ENCODE measurements around the gene TBC1D1. TPM values are rescaled to one million over a fixed set of nuclear protein-coding genes. Genes with fewer than 3 reads are reported as not detected.

The TBC1D1 gene
- total and polyA plus RNA-seq, 2 of the 8 experiments (the other 6 are each of a cell fraction or from before 2014, with no cell fraction given), result 96.9 to 162 TPM

DNA sequence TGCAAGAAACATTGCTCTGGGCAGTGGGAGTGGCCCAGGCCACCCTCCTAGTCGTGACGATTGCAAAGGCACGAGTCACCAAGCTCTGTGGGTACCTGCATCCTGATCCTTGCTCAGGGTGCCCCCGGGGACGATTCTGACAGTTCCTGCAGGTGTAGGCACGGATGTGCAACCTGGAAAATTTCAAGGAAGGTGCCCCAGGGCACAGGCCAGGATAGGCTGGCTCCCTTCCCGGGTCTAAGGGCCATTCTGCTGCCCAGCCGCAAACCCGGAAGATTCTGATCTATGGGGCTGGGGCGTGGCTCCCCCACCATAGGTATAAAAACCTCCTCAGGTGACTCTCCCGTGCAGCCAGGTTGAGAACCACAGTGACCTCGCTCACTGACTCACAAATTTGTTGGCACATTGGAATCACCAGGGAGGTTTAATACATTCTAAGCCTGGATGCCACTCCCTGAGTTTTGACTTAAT lies 297.8 kb downstream of the TBC1D1 start (continued):
- TF ChIP-seq CHD2 (IDR thresholded peaks at IDR 0.05; ENCODE audit: low read length) (no peak), YY1 (IDR thresholded peaks at IDR 0.05; ENCODE audit: low read depth, low read length) (no peak), KDM1A (IDR thresholded peaks at IDR 0.05; ENCODE audit: borderline replicate concordance, low read length) (no peak), POLR2AphosphoS5 (IDR thresholded peaks at IDR 0.05; ENCODE audit: low read depth, low read length) (no peak)

Other genes with a start within 250 kb of the TBC1D1 start
- 13.7 and 14.1 TPM in 2 replicates for gene RELL1, start 204.7 kb upstream of the TBC1D1 start, total RNA-seq (2021; fragmentation: NEBNext Ultra II Directional; extraction: Animal tissue kit (Norgen Biotek cat#: 25700))
- 2.1 and 2.2 TPM in 2 replicates for gene RELL1, start 204.7 kb upstream of the TBC1D1 start, polyA plus RNA-seq (2011; rRNA removed)
- 34.3 and 38.0 TPM in 2 replicates for gene PGM2, start 64.4 kb upstream of the TBC1D1 start, total RNA-seq (2021; fragmentation: NEBNext Ultra II Directional; extraction: Animal tissue kit (Norgen Biotek cat#: 25700))
- 7.7 and 9.5 TPM in 2 replicates for gene PGM2, start 64.4 kb upstream of the TBC1D1 start, polyA plus RNA-seq (2011; rRNA removed)
- gene PTTG2, start 69.3 kb downstream of the TBC1D1 start, total RNA-seq (2021; fragmentation: NEBNext Ultra II Directional; extraction: Animal tissue kit (Norgen Biotek cat#: 25700)), result not detected in 2 replicates
- gene PTTG2, start 69.3 kb downstream of the TBC1D1 start, polyA plus RNA-seq (2011; rRNA removed), result not detected in 2 replicates